Peyer's patch (tissue), 4 donors: ENCODE measurements around the gene PKNOX2.

Experiments
- CTCF ChIP-seq, 6 experiments: fragments of 450-650 bp in 4 of 6; fragments of 200-600 bp in 2 of 6; sonication (generic) in 1 of 6; IDR thresholded peaks; one replicate each; pipeline ENCODE4 v1.5.1; 2017 to 2019; ENCODE audit warnings: antibody characterized with exemption in 6 of 6, mild to moderate bottlenecking in 3 of 6, moderate library complexity in 1 of 6
- POLR2A ChIP-seq, 2 donors: fragments of 450-650 bp; IDR thresholded peaks; one replicate each; pipeline ENCODE4 v1.5.1; 2017; ENCODE audit warnings: antibody characterized with exemption in 2 of 2, mild to moderate bottlenecking in 2 of 2, moderate library complexity in 2 of 2

GRCh38 chr11:125337836-125338834 lies 173.6 kb downstream of the PKNOX2 start:
- TF ChIP-seq CTCF (IDR thresholded peaks at IDR 0.05) = no peak
- no peak for TF ChIP-seq POLR2A (IDR thresholded peaks at IDR 0.05)
